Measurements from ENCODE around the gene NPL.

GRCh38 chr1:182795563-182796228 lies 6.1 kb downstream of the NPL start:
- TF ChIP-seq CTCF (optimal IDR thresholded peaks at IDR 0.05 in 1 of 3, IDR thresholded peaks at IDR 0.05 in 1 of 3, conservative IDR thresholded peaks at IDR 0.05 in 1 of 3; ENCODE audit: extremely low read depth in 1 of 3, insufficient read depth in 2 of 3, low read length in 3 of 3) (no peak), EZH2 (IDR thresholded peaks at IDR 0.05; ENCODE audit: low read length) (no peak)

Measured in keratinocyte (primary cell).